Stimulated activated CD8-positive, alpha-beta memory T cell treated with anti-CD3 and anti-CD28 coated beads, Interleukin-7, amount 100 ng/mL, for 1 hour (primary cell): ENCODE measurements around the gene SSR3.

Experiments used
- DNase-seq, 2 donors: peaks; one replicate each; pipeline ENCODE4 v3.0.0-alpha.2; 2020; ENCODE audit warnings: low read depth in 2 of 2

SSR3 gene

DNA sequence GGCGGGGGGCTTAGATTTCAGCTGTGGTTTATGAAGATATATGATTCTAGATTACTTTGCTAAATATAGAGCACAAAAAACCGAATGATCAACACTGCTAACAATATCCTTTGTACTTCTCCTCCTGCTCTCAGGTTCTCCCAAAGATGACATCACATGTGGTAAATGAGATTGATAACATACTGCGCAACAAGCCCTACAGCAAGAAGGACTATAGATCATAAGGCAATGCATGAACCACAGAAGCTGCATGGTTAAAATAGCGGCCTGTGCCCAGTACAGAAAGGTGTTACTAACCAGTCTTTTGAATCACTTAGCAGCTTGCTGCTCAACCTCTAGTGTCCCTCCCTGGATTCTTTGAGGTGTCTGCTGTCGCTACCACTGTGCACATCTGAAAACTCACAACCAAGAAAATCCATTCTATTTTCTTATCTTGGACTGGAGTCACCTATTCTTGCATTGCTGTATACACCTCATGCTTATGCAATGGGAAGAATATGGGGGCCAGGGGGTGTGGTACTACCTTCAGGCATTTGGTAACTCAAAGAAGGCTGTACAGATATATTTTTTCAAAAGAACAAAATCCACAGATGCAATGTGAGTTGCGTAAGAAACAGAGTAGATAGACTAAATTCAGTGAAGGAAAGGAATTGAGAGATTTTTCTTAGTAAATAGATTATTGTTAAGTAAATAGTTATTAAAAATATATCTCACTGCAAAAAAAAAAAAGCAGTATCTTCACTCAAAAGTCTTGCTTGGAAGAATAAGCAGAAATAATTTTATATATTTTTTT lies 18.2 kb downstream of the SSR3 start:
- DNase-seq = no peak

DNA sequence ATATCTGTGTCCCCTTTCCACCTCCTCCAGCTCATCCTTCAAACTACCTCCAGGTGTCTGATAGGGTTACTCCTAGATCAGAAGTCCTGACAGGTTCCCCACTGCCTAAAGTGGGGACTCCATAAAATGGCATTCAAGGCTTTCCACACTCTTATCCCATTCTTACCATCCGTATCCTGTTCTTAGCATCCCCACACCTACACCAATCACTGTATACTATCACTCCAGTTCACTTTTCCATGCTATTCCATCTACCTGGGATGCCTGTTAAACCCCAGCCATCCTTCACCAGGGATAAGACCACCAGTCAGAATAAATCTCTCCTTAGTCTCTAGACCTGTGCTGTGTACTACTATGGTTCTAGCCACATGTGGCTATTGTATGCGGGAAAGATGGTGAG lies 19.1 kb downstream of the SSR3 start:
- DNase-seq = no peak

DNA sequence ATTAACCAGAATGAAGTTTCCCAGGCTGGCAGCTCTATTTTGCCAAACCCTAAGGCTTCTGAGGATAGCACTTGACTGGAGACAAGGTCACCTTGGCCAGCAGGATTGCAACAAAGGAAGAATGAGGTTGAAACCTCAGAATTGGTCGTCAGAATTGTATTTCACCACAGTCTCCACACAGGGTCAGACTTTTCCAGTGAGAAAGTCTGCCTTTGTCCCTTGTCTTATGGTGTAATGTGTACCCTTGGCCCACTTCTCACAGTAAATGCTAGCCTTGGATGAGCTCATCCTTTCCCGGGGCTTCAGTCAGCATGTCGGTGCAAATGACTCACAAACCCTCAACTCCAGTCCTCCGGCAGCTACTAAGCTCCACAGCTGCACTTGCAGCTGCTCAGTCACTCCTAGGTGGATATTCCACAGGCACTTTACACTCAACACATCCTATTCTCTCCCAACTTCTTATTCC lies 19.7 kb downstream of the SSR3 start:
- DNase-seq = no peak

DNA sequence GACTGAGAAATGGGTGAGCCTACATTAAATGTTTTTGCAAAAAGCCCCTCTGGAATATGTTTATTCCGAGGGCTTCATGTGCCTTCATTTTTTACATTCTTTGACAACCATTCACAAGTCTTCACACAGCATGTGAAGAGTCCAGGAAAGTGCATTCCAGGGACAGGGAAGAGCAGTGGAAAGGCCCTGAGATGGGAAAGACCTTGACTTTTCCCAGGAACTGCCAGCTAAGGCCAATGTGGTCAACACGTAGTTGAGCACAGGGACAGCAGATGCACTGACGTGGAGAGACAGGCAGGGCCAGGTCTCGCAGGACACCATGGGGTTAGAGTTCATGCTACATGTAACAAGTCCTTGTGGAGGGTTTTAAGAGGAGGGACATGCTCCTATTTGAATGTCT lies 21.7 kb downstream of the SSR3 start:
- no peak for DNase-seq

DNA sequence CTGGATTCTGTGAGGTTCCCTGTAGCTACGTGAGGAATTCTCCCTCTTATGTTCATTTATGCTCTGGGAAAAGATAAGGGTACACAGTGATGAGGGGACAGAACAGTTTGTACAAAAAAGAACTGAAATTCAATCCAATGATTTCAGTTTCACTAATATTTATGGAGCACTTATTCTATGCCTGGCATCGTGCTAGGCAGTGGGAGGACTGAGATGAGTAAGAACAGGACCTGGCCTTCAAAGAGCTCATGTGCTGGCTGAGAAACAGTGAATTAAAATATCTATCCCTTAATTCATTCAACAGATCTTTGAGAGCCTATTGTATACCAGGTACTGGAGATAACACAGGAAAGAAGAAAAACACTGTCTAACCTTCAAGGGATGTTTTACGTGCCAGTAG lies 22.2 kb downstream of the SSR3 start:
- DNase-seq = no peak

DNA sequence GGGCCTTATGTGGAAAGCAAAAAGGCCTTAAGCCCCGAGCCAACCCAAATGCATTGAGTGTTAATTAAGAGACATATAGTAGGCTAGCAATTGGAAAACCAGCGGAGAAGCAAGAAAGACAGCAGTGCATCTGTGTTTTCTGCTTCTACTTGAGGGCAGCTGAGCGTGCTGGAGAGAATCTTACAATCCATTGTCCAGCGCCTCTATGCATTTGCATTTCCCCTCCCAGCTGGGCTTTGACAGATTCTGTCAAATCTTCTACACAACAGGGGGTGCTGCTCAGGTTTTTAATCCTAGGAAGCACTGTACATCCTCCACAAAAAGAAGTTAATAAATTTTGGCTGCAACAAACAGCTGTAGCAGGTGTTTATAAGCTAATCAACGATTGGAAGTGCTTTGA lies 23.9 kb downstream of the SSR3 start:
- no peak for DNase-seq

DNA sequence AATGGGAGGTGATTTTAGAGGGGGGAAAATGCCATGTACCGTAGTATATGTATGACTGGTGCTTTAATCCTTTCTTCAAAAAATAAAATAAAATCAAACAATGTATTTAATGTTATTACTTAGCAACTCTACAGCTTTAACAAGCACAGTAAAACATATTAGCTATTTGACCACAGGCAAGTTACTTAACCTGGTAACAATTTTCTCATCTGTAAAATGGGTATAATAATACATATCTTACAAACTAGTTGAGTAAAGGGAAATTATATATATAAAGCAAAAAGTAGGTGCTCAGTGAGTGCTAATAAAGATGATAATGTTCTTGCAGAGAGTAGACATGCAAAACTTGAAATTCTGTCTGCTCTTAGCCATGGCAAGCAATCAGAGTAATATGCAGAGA lies 27.9 kb downstream of the SSR3 start:
- no peak for DNase-seq

DNA sequence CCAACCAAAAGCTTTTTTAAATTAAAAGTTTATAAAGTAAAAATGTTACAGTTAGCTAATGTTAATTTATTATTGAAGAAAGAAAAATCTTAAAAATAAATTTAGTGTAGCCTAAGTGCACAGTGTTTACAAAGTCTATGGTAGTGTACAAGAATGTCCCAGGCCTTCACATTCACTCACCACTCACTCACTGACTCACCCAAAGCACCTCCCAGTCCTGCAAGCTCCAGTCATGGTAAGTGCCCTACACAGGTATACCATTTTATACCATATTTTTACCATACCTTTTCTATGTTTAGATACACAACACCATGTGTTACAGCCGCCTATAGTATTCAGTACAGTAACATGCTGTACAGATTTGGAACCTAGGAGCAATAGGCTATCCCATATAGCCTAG lies 29.1 kb downstream of the SSR3 start:
- no peak for DNase-seq

DNA sequence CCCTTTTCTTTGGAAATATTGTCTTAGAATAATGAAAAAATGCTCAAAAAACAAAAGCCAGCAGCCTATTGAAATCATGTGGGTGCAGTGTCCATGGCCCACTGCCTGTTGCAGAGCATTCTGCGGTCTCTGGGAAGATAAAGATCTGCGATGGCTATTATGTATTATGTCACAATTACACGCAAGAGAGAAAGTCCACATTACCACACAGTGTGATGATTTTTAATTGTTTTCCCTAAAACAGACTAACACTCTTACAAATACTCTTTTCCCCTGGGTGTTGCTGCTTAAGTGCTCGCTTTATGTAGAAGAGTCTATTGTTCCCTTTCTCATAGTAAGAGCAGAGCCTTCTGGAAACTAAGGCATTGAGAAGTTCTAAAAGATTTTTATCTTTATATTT lies 32.2 kb downstream of the SSR3 start:
- DNase-seq = no peak

DNA sequence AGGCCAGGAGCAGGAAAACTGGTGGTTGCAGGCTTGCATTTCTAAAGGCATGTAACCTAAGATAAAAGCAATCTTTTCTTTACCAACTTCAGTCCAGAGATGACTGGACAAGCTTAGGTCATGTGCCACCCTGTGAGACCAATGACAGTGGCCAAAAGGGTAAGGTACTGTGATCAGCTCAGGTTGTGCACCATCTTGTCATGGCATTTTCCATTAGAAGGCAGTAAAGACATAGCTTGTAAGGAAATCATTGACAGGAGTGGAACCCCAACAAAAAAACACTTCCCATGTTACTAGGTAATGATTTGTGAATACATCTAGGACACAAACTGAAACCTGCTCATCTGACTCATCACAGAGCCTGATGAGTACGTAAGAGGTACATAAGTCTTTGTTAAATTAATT lies 35.2 kb downstream of the SSR3 start:
- DNase-seq = no peak

DNA sequence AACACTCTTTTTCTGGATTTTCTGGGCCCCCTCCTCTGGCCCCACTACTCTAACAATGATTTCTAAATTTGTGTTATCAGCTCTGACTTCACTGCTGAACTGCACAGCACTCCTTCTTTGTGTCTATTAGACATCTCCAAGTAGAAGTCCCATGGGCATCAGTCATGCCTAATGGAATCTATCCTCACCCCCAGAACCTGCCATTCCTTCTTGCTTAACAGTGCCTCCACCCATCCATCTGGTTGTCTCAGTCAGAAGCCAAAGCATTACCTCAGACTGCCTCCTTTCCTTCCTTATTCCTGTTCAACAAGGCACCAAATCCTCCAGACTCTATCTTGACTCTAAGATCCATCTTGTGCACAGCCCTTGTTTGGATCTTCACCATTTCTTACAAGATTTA lies 36.2 kb downstream of the SSR3 start:
- no peak for DNase-seq

DNA sequence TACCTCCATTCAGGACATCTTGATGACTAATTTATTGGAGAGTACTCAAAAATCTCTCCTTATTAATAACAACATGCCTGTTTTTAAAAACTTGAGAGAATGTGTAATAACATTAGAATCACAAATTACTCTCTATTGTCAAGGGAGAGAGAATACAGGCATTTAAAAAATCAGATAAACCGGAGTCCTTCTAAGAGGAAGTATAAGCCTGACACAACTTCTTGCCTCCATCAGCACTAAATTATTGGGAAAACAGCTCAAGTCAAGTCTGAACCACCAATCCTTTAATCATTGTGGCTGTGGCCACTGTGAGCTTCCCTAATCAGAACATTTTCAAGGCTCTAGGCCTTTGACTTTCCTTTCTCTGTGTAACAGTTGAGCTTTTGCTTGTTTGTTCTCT lies 38.0 kb downstream of the SSR3 start:
- DNase-seq = no peak

DNA sequence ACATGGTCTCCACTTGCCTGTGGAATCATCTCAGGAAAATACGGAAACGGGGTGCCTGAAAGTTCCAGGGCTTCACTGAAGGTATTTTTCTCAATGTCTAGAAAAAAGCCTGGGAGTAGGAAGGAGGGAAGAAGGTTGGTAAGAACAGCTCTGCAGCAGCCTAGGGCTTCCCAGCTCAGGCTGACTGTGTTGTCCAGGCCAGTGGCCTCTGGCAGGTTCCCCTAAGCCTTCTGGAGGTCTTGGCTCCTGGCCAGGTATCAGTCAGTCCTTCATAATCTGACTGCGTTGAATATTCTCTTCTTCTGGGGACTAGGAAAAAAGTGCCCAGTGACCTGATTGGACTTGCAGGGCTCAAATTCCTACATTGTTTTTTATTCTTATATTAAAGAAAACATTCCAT lies 38.6 kb downstream of the SSR3 start:
- DNase-seq = no peak

DNA sequence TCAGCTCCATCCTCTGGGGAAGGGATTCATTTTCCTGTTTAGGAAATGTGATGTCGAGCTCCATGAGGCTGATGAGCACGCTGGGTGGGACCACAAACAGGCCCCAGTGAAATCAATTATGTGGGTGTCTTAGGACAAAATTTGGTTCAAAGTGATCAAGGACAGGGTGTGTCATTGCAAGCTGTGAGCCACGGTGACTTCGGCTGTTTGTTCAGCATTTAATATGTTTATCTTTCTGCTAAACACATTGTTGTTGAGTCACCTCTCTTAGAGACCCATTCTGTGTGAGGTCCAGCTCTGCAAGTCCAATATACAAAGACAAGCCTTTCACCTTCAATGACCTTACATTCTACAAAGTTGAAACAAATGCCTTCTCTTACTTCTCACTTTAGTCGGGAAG lies 41.3 kb downstream of the SSR3 start:
- DNase-seq = no peak

DNA sequence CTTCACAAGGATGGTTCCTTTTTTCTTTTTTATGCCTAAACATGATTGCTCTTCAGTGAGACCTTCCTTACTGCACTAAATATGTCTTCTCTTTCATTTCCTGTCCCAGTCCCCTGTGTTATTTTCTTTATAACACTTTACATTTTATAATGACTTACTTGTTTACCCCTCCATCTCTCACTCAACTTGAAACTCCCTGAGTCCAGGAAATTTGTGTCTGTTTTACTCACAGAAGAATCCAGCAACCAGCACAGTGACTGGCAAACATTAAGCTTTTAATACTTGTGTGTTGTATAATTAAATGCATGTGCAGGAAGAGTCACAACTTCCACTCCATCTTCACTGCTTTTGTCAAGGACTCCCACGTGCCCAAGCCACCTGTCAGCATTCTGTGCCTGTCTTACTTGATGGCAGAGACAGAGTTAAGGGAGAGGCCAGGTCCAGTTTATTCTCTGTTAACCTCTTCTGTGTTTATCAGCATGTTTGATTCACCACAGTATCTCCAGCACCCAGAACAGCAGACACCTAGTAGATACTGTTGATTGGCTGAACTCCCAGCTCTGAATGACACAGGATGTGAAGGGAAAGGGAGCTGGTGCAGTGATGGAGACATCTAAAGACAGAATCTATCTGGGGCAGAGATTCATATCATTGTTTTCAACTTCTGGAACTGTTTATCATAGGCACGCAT lies 42.8 kb downstream of the SSR3 start:
- DNase-seq = no peak

DNA sequence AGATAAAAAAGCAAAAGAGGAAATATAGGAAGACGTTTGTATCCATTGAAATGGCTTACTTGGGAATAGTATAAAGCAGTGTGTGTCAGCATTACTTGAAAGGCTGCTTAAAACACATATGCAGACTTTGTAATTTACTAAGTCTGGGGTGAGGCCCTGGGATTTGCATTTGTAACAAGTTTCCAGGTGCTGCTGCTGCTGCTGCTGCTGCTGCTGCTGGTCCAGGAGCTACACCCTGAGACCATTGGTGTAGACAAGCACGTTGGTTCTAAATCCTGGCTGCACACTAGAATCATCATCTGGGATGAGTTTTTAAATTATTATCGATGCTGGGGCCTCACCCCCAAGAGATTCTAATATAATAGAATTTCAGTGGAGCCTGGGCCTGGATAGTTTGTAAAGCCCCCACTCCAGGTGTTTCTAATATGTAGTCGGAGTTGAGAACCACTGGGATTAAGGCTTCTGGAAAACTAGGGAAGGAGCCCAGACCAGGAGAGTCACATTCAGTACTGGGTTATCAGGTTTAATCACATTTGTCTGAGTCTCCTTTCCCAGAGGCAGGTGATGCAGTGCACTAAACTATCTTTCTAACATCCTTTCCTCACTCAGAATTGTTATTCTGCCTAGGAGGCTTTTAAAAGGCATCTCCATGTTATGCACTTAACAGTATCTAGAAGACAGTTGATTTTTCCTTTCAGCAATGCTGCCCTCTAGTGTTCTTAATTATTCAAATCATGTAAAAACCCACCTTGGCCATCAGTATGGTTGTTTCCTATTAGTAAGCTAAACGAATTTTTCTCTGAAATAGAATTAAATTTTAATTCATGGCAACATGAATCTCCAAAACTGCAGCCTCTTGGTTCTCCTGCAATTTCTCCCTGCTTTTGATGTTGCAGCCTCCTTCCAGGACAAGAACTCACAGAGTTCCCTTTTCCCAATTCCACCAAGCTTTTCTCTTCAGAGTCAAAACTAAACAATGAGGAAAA lies 45.4 kb downstream of the SSR3 start:
- DNase-seq = no peak

DNA sequence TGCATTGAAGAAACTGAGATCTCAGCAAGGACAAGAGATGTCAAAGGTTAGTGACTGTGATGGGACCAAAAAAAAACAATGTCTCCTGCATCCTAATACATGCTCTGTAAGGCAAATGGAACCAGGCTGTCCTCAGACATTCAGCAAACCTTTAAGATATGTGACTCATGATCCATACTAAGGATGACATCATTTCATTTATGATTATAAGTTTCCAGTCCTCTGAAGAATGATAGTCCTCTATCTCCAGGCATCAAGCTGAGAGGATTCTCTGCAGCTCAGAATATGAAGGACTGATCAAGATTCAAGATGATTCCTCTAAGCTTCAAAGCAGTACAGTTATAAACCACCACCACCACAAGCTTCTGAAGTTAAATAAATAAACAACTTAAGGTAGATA lies 47.6 kb downstream of the SSR3 start:
- DNase-seq = no peak

DNA sequence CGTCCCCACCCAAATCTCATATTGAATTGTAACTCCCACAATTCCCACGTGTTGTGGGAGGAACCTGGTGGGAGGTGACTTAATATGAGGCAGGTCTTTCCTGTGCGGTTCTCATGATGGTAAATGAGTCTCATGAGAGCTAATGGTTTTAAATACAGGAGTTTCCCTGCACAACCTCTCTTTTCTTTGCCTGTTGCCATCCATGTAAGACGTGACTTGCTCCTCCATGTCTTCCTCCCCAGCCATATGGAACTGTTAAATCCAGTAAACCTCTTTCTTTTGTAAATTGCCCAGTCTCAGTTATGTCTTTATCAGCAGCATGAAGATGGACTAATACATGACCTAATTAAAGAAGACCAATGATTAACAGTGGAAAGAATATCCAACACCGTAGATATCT lies 56.6 kb downstream of the SSR3 start:
- no peak for DNase-seq

DNA sequence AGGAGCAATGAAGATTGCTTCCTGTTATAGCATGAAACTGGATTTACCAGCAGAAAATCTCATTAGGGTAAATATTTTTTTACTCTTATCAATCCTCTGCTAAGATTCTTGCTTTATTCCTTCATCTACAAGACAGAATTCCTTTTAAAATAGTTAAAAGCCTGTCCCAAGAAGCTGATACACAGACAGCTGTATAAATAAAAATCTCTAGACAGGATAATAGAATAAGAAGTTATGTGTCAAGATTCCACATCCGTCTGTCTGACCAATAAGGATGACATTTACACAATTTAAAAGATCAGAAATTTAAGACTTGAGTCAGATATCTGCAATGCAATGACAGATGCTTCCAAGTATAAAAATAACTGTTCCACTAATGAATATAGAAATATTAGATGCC lies 57.6 kb downstream of the SSR3 start:
- DNase-seq = no peak

DNA sequence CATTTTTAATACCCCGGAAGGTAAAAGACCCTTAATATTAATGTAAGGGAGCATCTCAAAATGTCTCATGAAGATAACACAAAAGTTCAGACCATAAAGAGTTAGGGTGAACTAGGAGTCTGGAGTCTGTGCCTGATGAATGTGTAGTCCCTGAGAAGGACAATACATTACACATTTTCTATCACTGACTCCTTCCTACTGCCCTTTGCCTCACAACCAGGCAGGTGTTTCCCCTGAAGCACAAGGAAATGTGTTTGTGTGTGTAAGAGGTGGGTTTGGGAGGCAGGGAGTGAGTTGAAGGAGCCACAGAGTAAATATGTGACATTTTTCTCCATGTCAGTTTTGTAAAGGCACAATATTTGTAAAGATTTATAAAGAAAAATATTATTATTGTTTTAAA lies 59.1 kb downstream of the SSR3 start:
- no peak for DNase-seq

DNA sequence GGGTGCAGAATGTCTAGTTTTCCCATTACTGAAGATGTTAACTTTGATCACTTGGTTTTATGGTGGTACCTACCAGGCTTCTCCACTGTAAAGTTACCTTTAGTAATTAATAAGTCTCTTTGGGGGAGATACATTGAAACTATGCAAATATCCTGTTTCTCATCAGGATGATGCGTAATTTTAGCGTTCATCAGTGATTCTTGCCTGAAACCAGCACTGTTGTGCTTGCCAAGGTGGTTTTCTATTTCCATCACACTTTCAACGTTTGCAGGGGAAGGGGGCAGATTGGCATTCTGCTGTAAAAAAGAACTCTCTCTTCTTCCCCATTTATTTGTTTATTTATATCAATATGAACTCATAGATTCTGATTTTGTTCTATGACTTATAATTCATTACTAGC lies 61.0 kb downstream of the SSR3 start:
- no peak for DNase-seq

DNA sequence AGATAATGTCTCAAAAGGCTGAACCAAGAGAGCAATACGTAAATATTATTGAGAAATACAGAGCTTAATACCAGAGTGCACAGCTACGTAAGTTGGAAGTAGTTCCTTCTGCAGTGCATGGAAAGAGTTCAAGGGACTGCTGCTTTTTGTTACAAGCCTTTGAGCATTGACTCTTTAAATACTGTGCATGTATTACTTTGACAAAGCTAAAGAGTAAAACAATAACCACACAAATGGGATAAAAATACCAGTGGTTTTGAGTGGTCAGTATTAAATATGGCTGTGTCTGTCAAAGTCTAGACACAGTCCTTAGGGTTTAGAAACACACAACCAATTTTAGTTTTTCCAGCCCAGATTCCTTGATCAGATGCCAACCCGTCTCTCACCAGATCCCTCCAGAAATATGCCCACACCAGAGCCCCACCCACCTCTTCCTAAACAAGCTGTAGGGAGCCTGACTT lies 62.1 kb downstream of the SSR3 start:
- no peak for DNase-seq
